Mucosa of stomach (tissue), 1 donor: ENCODE measurements around the gene ERAL1.
"Not testable (repeated sequence)": the region's sequence is repeated elsewhere in the genome, so short reads cannot be mapped to it uniquely, and the experiment has no call there.

Experiments
- H3K27me3 ChIP-seq: one replicate; pipeline ENCODE4 v1.7.0; 2013; ENCODE audit warnings: mild to moderate bottlenecking, low read length; ENCODE audit not compliant: control insufficient read depth, insufficient read depth
- H3K36me3 ChIP-seq: one replicate; pipeline ENCODE4 v1.7.0; 2013; ENCODE audit warnings: low read length; ENCODE audit not compliant: control insufficient read depth, insufficient read depth
- H3K4me1 ChIP-seq: one replicate; pipeline ENCODE4 v1.7.0; 2013; ENCODE audit warnings: mild to moderate bottlenecking, low read length; ENCODE audit not compliant: control insufficient read depth, insufficient read depth
- H3K4me3 ChIP-seq: one replicate; pipeline ENCODE4 v1.7.0; 2013; ENCODE audit warnings: low read length
- H3K9ac ChIP-seq: one replicate; pipeline ENCODE4 v1.7.0; 2013; ENCODE audit warnings: mild to moderate bottlenecking, low read length, moderate library complexity
- H3K9me3 ChIP-seq: one replicate; pipeline ENCODE4 v1.7.0; 2013; ENCODE audit warnings: mild to moderate bottlenecking, low read length, moderate library complexity; ENCODE audit not compliant: control insufficient read depth
- donor health status: Pancreatic carcinoma.

Gene ERAL1

GRCh38 chr17:28834420-28834819, 20.4 kb upstream of the ERAL1 start:
- Histone ChIP-seq H3K27me3 (no peaks in the 10 kb centered on the region), H3K9me3 (no peaks in the 10 kb centered on the region), H3K4me1 (peaks cover 3% of the 10 kb centered on the region), H3K9ac (no peak overlapping the region), H3K36me3 (no peaks in the 10 kb centered on the region), H3K4me3 (no peak overlapping the region)

- not testable (repeated sequence) for H3K36me3 ChIP-seq, H3K4me3 ChIP-seq, H3K9me3 ChIP-seq, H3K27me3 ChIP-seq, H3K9ac ChIP-seq, H3K4me1 ChIP-seq
Observed at GRCh38 chr17:28836541-28836940, 18.3 kb upstream of the ERAL1 start.

GRCh38 chr17:28839221-28839620, 15.6 kb upstream of the ERAL1 start:
- H3K9me3 ChIP-seq: no peaks in the 10 kb centered on the region
- H3K36me3 ChIP-seq: no peaks in the 10 kb centered on the region
- no peak overlapping the region for H3K9ac ChIP-seq
- H3K4me3 ChIP-seq: no peak overlapping the region
- peaks cover 13% of the 10 kb centered on the region for H3K4me1 ChIP-seq
- H3K27me3 ChIP-seq: no peaks in the 10 kb centered on the region

- H3K9me3 ChIP-seq: no peaks in the 10 kb centered on the region
- H3K36me3 ChIP-seq: no peaks in the 10 kb centered on the region
- no peaks in the 10 kb centered on the region for H3K27me3 ChIP-seq
- peak overlapping the region; percentile 74 for H3K4me3 ChIP-seq
- peak overlapping the region; percentile 55 for H3K9ac ChIP-seq
- peaks cover 10% of the 10 kb centered on the region for H3K4me1 ChIP-seq
Observed at GRCh38 chr17:28841901-28842281, 12.9 kb upstream of the ERAL1 start.

- no peaks in the 10 kb centered on the region for H3K27me3 ChIP-seq
- H3K4me3 ChIP-seq: peak within 1 kb of the TSS; percentile 74
- peak within 1 kb of the TSS; percentile 55 for H3K9ac ChIP-seq
- H3K9me3 ChIP-seq: no peaks in the 10 kb centered on the region
- H3K4me1 ChIP-seq: peaks cover 9% of the 10 kb centered on the region
- no peaks in the 10 kb centered on the region for H3K36me3 ChIP-seq
Observed at GRCh38 chr17:28842282-28843012, 12.4 kb upstream of the ERAL1 start, which contains the start of gene FAM222B. Gene FAM222B, minus strand, starts transcription at chr17:28842790. Its CDS starts 76,123 bp downstream, at chr17:28766667.

GRCh38 chr17:28843816-28844148, 11.0 kb upstream of the ERAL1 start:
- Histone ChIP-seq H3K4me3 (no peak overlapping the region), H3K36me3 (no peaks in the 10 kb centered on the region), H3K27me3 (no peaks in the 10 kb centered on the region), H3K4me1 (peaks cover 9% of the 10 kb centered on the region), H3K9me3 (no peaks in the 10 kb centered on the region), H3K9ac (no peak overlapping the region)

- no peak overlapping the region for H3K4me3 ChIP-seq
- no peaks in the 10 kb centered on the region for H3K36me3 ChIP-seq
- H3K9me3 ChIP-seq: no peaks in the 10 kb centered on the region
- H3K9ac ChIP-seq: no peak overlapping the region
- H3K4me1 ChIP-seq: peaks cover 9% of the 10 kb centered on the region
- H3K27me3 ChIP-seq: no peaks in the 10 kb centered on the region
Observed at GRCh38 chr17:28846231-28846630, 8.6 kb upstream of the ERAL1 start.

- H3K27me3 ChIP-seq, H3K9ac ChIP-seq, H3K4me3 ChIP-seq, H3K4me1 ChIP-seq, H3K36me3 ChIP-seq, H3K9me3 ChIP-seq: not testable (repeated sequence)
Observed at GRCh38 chr17:28846699-28847098, 8.1 kb upstream of the ERAL1 start.

- not testable (repeated sequence) for H3K4me1 ChIP-seq, H3K9ac ChIP-seq, H3K9me3 ChIP-seq, H3K27me3 ChIP-seq, H3K4me3 ChIP-seq, H3K36me3 ChIP-seq
Observed at GRCh38 chr17:28848667-28849066, 6.1 kb upstream of the ERAL1 start.

GRCh38 chr17:28849281-28849680, 5.5 kb upstream of the ERAL1 start:
- peaks cover 2% of the 10 kb centered on the region for H3K4me1 ChIP-seq
- H3K36me3 ChIP-seq: no peaks in the 10 kb centered on the region

GRCh38 chr17:28853295-28853694, 1.5 kb upstream of the ERAL1 start:
- H3K9ac ChIP-seq: no peak overlapping the region
- peaks cover 10% of the 10 kb centered on the region for H3K4me1 ChIP-seq
- H3K9me3 ChIP-seq: no peaks in the 10 kb centered on the region

More at GRCh38 chr17:28849281-28849680, 5.5 kb upstream of the ERAL1 start:
- no peak overlapping the region for H3K4me3 ChIP-seq
- no peaks in the 10 kb centered on the region for H3K27me3 ChIP-seq
- no peak overlapping the region for H3K9ac ChIP-seq
- no peaks in the 10 kb centered on the region for H3K9me3 ChIP-seq

GRCh38 chr17:28855336-28855679, 492 bp downstream of the ERAL1 start:
- Histone ChIP-seq H3K27me3 (no peaks in the 10 kb centered on the region), H3K4me3 (peak overlapping the region; percentile 56), H3K36me3 (peaks cover 19% of the 10 kb centered on the region), H3K9me3 (no peaks in the 10 kb centered on the region), H3K9ac (peak overlapping the region; percentile 80), H3K4me1 (peaks cover 10% of the 10 kb centered on the region)

More at GRCh38 chr17:28853295-28853694, 1.5 kb upstream of the ERAL1 start:
- no peaks in the 10 kb centered on the region for H3K27me3 ChIP-seq
- H3K36me3 ChIP-seq: peaks cover 10% of the 10 kb centered on the region
- no peak overlapping the region for H3K4me3 ChIP-seq
